ENCODE results near the gene SIN3A. TPM values are rescaled to one million over a fixed set of nuclear protein-coding genes. Genes with fewer than 3 reads are reported as not detected.

Gene SIN3A
- total and polyA plus RNA-seq, 2 of the 8 experiments (the other 6 are each of a cell fraction or from before 2014, with no cell fraction given), result 69.5 to 109 TPM

DNA sequence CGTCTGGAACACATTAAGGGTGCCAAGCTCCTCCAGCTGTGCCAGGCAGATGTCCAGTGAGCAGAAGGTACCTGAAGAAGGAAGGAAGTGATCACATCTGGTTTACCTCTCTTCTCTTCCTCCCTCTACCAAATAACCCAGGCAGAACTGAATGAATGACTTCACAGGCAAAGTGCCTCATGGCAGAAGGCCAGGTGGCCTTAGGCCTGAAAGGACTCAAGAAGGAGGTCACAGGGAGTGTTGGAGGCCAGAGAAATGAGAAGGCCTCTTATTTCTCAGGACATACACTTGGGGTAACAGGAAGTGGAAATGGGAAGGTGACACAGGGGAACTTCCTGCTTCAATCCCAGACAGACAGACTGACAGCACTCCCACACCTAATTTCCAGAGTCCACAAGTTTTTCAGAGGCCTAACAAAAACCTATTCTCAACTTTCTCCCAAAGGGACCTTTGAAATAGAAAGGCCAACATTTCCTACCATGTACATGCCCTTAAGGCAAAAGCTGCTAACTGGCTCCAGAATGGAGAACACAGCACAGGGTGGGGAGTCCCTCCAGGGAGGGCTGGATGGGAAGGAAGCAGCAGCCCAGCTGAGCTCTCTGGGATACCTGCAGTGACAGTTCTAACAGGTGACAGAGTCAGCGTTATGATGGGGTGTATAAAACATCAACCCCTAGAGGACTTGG lies 17.6 kb upstream of the SIN3A start (continued):
- TF ChIP-seq RXRA (IDR thresholded peaks at IDR 0.05; ENCODE audit: insufficient read depth, low read depth, low read length) (no peak), EZH2 (IDR thresholded peaks at IDR 0.05; ENCODE audit: low read depth, low read length, severe bottlenecking) (no peak)

All from H1 (cell line).